GM04503 (cell line): Measurements from ENCODE around the gene OSBPL5.
"Not testable (repeated sequence)": the region's sequence is repeated elsewhere in the genome, so short reads cannot be mapped to it uniquely, and the experiment has no call there.

Experiments used
- DNase-seq: peaks from one replicate; pipeline ENCODE4 v3.0.0-alpha.2; 2012; ENCODE audit warnings: low read depth

Gene OSBPL5

DNA sequence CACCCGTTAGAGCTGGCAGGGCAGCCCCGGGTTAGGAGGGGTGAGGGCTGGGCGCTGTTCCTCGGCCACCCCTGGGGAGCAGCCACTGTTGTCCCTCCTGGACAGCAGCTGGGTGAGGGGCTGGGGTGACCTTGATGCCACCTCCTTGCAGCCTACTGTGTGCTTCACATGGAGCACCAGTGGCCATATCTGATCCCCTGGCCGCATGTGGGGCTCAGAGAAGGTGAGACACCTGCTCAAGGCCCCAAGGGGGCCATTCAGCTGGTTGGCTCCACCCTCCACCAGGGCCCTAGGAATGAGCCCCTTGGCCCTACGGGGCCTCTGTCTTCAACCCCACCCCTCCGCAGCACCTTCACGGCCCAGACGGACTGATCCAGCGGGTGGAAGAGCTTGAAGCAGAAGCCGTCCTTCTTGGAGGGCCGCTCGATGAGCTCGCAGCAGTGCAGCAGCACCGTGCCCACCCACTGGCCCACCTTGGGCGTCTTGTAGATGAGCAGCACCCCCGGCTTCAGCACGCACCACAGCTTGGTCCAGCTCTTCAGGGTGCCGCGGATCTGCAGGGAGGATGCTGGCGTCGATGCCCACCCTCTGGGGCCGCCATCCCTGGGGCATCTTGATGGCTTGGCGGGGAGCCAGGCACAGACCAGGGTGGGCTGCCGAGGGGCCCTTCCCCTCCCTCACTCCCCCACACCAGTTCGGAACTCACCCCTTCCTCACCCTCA is 44.9 kb downstream of the OSBPL5 start:
- DNase-seq: no peak

DNA sequence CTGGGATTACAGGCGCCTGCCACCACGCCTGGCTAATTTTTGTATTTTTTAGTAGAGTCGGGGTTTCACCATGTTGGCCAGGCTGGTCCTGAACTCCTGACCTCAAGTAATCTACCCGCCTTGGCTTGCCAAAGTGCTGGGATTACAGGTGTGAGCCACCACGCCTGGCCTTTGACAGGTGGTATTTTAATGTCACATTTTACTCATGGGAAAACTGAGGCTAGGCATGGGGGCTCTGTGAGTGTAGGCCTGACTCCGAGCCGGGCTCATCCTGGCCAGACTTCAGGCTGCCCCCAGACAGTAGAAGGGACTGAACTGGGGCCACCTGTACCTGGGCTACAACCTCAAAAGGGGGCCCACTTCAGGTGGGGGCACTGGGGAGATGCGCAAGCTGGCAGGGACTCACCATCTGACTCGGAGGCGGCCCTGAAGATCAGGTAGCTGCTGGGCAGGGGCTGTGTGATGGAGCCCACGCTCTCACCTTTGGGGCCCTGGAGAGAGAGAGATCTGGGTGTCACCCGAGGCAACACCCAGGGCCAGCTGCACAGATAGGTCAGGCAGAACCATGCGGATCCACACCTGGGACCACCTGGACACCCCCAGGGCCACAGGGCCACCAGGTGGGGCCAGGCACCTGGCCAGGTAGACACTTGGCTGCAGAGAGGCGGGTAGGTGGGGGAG is 45.8 kb downstream of the OSBPL5 start:
- DNase-seq: no peak

DNA sequence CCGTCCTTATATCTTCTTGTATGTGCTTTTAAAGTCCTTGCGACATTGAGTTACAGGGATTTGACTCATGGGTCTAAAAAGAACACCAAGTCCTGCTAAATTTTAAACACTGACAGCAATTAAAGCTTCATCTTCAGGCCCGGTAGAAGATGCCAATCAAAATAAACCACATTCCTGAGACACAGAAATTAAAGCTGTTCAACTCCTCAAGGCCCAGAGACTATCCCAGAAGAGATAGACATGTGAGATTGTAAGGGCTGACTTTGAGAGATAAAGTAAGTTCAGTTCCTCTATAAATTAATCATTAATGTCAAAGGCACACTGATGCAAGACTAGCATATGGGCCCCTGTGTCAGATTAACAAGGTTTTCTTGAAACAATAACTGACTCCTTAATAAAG is 49.8 kb downstream of the OSBPL5 start:
- no peak for DNase-seq

DNA sequence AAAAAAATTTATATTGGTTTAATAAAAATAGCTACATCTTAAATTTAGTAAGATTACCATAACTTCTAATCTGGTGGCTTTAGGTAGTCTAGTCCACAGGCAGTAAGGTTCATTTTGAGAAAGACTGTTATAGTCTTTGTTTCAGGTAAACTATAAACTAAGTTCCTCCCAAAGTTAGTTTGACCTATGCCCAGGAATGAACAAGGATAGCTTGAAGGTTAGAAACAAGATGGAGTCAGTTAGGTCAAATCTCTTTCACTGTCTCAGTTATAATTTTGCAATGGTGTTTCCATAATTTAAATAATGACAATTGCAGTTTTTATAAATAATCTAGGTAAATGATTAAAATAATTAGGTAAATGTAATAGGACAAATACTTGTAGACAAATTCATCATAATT is 51.4 kb downstream of the OSBPL5 start:
- DNase-seq: not testable (repeated sequence)

DNA sequence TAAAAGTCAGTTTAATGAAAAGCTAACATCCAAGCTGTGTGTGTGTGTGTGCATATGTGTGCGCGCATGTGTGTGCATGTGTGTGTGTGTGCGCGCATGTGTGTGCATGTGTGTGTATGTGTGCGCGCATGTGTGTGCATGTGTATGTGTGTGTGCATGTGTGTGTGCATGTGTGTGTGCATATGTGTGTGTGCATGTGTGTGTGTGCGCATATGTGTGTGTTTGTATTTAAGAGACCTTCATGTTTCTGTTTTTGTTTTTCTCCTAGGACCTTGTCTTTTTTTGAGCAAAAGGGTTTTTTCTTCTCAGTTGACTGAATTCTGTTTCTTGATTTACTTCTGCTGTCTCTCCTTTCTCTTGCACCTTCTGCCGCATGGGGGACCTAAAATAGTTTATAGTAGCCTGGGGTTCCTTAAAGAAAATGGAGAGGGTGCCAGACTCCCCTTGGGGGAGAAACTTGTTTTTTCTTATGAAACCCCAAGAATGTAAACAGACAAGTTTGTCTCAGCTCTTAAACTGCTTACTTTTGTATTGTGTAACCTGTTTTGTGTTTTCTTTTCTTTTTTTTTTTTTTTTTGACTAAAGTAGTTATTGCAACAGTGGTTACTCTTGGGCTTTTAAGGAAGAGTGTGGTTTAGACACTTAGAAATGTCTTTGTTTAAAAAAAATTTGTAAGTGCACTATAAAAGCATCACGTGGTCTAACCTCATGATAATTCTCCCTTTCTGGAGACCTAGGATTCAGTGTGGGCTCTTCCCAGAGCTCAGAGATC is 53.0 kb downstream of the OSBPL5 start:
- peak; percentile 35 for DNase-seq

DNA sequence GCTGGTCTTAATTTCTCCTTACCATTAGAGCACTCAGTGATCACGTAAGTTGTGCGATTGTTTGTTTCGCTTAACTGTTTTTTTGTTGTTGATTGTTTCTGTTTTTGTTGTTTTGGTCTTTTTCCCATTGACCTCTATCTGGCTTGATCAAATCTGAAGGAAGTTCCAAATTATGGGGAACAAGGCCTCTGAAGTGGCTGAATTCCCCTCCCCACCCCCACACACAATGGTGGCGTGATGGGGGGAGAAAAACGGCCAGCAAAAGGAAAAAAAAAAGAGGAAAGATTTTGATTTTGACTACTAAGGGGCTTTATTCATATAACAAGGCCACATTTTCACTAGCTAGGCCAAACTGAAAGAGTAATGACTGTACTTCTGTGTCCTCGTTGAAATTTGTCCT is 53.6 kb downstream of the OSBPL5 start:
- DNase-seq: no peak

DNA sequence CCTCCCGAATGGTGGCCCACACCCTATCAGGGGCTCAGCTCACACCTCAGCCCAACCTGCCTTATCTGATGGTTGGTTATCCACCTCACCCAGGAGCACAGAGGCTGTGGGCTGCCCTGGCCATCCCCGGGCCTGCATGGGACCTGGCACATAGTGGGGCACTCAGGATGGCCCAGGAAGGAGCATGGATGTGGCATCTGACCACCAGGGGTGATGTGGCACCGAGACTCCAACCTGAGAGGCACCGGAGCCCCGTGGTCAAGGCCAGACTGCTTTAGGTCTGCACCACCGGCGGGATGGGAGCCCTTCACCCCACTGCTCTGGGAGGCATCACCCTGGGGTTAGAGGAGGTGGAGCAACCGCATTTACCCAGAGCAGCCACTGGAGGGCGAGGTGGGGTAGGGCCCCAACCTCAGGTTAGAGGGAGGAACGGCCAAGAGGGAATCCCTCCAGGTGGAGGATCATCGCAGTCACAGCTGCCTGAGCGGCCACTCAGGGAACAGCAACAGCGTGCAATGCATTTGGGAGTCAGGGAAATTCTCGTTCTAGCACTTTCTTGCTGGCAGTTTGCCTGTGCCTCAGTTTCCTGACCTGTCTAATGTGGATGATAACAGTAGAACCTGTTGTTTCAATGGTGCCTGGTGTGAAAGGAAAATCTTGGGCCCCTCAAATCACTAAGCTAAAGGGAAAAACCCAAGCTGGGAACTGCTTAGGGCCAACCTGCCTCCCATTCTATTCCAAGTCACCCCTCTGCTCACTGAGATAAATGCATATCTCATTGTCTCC is 55.0 kb downstream of the OSBPL5 start:
- DNase-seq: no peak

DNA sequence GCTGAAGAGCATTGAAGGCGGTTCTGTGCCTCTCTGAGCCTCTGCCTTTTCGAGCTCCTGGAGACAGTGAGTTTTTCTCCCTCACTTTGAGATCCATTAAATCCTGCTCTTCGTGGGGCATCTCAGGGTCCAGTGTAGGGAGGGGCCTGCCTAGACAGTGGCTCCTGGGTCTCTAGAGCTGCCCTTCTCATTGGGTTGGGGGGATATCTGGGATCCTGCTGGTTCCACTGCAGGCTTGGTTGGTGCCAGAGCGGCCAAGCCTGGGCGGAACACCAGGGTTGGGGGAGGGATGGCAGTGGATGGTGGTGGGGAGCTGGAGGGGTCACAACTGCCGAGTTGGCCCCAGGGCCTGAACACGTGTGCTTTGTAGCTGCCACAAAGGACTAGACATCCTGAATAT is 55.7 kb downstream of the OSBPL5 start:
- no peak for DNase-seq

DNA sequence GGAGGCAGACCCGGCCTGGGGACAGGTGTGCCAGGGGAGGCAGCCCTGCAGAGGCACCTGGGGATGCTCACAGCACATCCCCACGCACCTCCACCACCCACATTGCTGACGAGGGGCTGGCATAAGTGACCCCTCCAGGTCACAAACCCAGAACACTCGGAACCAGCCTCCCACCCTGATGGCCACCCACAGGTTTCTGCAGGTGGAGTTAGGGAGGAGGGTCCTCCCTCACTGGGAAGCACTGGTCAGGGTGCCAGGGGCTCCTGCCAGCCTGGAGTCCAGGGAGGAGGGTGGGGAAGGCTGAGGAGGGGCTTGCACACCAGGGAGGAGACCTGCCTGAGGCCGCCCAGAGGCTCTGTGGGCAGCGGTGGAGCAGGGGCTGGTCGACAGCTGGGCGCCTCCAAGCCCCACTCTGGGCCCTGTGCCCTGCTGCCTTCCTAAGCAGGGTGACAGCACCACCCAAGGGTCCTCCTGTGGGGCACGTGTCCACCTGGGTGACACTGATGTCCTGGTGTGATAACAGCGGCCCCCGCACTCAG is 56.9 kb downstream of the OSBPL5 start:
- no peak for DNase-seq

DNA sequence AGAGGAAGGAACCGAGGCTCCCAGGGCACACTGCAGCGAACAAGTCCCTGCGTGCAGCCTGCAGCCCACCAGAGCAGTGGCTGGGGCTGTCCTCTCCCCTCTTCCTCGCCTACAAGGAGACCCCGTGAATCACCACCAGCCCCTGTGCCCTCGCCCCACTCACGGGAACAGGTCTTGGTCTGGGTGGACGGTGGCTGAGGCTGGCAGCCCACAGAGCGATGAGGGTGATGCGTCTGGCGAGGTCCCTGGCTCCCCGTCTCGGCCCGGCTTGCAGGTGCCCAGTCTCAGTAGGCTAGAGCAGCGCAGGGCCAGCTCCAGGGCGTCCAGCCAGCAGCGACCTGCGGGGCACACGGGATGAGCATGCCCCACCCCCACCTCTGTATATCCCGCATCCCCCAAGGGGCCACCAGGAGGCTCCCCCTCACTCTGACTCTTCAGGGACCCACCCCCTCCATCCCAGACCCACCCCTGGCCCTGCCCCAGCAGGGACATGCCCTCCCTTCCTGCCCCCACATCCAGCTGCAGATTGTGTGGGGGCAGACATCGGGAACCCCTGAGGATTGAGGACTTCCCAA is 57.4 kb downstream of the OSBPL5 start:
- no peak for DNase-seq

DNA sequence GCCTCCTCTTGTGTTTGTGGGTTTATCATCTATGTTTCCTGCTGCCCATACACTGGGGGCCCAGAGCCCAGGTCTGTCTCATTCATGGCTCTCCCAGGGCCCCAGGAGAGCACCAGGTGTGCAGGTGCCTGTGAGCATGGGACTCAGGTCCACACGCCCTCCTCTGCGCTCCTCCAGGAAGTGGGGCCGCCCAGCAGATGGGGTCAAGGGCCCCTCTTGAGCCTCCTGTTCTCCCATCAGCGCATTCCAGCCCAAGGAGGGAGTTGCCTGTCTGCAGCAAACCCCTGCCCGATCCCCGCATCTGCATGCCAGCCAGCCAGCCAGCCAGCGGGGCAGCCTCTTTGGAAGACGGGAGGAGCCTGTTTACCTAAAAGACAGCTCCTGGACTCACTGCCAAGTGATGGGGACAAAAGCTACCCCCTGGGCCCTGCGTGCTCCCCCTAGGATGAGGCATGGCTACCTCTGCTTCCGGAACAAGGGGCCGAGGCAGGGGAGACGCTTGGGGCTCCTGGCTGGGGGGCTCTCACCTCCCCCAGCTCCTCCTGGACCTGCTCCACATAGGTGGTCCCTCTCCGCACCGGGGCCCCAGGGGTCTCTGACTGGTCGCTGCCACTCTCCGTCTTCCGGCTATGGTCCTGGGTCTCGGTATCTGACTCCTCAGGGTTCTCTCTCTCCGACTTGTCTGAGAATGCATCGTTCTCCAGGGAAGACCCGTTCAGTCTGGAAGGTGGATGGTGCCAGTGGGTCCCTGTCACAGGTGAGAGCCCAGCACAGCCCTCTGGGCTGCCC is 58.2 kb downstream of the OSBPL5 start:
- no peak for DNase-seq

DNA sequence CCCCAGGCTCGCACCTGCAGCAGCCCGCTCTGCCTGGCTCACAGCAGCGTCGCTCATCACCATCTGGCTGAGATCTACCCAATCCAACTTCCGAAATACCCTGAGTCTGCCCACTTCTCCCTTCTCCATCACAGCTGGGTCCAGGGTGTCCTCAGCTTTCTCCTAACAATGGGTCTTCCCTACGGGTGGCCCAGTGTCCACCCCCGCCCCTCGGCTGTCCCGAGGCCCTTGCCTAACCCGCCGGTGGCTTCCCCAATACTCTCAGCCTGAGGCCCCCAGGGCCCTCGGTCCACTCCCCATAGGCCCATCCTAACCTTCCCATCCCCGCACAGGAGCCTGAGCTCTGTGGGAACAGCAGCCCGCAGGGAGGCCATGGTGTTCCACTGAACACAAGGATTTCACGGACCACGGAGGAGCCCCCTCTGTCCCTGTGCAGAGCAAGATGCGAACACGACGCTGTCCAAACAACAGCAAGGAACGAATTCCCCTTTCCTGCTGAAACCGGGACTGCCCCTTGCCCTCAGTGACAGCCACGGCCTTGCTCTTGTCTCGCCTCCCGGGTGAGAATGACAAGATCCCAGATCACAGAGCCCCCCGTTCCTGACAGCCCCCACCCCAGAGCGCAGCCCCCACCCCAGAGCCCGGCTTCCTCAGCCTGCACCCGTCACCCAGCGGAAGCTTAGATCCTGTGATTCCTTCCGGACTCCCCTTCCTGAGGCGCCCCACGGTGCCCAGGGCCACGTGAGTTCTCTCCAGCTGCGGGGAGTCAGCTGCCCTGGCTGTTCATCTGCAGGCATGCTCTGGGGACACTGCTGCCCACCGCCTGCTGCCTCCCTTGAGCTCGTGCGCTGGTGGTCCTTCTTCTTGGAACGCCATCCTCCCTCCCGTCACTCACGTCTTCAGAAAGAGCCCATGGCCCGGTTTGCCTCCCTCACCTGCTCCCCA is 59.0 kb downstream of the OSBPL5 start:
- DNase-seq: no peak

DNA sequence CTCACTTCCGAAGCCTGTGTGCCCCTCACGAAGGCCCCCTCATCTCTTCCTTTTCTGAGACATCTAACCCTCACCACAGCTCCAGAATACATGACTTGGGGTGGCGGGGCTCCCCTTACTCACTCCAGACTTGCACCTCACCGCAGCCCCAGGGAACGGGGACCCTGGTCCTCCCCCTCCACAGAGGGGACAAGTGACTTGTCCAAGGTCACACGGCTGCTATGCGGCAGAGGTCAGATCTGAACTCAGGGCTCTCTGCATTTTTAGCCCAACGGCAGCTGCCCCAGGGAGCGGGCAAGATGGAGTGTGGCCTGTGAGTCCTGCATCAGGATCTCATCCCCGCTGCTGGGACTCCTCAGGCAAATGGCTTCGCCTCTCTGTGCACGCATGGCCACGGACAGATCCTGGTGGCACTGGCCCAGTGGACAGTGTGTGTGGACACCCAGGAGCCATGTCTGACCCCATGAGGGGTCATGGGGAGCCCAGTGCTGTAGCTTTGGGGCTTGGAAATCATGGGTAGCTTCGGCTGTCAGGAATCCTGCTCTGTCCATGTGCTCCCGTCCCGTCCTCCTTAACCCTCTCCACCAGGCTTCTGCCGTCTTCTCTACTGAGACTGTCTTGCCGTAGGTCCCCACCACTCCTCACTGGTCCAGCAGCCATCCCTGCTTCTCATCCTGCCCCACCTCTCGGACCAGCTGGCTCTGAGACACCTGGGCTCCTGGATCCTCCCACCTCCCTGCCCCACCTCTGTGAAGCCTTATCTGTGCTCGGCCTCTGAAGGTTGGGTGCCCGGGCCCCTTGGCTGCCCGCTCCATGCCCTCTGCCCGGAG is 59.9 kb downstream of the OSBPL5 start:
- DNase-seq: no peak

DNA sequence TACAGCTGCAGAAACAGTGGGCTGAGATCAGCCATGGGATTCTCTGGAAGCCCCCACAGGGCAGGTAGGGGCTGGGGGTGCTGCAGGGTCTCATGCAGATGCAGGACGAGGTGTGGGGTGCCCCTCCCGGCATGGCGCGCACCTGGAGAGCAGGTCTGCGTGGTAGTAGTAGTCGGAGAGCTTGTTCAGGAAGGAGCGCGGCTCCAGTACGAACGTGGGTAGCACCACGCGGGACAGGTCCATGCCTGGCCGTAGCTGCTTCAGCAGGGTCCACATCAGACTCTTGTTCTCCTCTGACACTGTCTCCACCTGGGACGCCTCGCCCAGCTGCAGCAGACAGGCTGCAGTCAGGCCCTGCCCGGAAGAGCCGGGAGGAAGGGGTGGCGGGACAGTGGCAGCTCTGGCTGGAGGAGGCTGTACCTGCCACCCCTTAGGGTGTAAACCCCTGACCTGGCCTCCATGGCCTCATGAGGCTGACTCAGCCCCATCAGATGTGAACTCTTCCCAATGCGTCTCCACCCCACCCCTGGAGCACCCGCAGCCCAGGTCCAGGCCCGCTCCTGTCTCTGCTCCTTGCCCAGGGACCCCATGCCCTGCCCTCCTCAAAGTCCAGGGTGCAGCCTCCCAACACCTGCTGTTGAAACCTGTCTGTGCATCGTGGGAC is 60.9 kb downstream of the OSBPL5 start:
- DNase-seq: no peak

DNA sequence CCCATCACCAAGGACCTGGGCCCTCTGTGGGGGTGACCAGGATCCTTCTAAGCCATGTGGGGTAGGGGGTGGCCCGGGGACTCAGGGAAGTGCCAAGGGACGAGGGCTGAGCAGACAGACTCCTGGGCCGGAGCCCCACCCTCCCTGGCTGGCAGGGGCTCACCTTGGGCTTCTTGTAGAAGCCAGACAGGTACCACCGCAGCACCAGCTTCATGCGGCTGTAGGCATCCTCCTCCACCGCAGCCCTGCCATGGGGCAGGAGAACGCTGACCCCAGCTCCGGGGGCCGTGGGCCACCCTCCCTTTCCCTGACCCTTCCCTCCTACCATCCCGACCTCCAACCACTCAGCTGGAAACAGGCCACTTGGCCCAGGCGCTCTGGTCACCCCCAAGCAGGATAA is 62.0 kb downstream of the OSBPL5 start:
- no peak for DNase-seq

DNA sequence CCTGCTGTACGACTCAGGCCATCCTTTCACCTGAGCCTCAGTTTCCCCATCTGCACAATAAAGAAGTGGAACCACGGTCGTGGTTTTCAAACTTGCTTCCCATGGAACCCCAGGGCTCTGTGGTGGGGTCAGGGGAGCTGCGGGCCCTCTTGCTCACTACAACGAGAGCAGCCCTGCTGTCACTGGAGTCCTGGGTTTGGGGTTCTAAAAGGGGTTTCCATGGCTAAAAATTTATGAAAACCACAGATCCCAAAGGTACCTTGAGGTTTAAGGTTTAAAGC is 62.5 kb downstream of the OSBPL5 start:
- DNase-seq: no peak

DNA sequence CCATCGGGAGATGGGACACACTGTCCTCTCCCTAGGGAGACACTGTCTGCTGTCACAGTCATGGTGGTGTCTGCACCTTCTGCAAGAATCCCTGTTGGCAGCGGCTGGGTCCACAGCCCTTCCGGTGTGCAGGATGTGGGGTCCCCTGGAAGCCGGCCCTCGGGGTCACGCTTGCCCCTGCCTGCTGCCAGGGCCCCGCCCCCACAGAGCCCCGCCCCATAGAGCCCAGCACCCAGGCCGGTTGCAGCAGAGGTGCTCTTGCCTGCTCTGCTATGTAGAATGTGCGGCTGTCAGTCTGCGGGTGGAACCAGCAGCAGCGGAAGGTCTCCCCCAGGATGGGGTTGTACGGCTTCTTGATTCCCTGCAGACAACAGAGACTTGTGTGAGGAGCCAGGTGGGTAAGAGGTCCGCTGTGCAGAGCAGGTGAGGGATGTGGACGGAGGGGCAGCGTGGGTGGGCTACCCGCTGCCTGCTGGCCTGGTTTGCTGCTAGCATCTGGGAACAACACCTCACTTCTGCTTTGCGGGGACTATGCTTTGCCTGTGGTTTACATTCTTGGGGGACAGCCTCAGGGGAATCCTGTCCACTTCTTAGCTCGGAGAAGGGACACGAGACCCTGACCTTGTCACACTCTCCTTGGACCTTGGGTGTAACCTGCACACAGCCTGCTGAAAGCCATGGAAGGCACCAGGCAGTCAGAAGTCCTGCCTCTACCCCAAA is 63.0 kb downstream of the OSBPL5 start:
- DNase-seq: no peak

DNA sequence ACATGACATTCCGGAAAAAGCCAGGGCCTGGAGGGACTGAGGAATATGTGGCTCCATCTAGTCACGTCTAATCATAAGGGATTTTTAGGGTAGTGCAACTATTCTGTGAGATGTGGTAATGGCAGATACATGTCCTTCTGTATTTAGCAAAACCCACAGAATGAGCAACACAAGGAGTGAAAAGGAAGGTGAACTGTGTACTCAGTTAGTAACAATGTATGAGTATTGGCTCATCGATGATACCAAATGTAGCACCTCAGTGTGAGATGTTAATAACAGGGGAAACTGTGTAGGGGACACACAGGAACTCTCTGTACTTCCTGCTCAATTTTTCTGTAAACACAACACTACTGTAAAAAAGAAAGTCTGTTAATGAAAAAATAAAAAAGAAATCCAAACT is 65.9 kb downstream of the OSBPL5 start:
- DNase-seq: no peak
